Esophagus muscularis mucosa (tissue), 4 donors: Measurements from ENCODE around the gene ATL2. TPM values are rescaled to one million over a fixed set of nuclear protein-coding genes. Genes with fewer than 3 reads are reported as not detected.

ENCODE experiments used
- DNase-seq: peaks from one replicate; pipeline ENCODE4 v3.0.0-alpha.2; 2017; ENCODE audit errors: extremely low spot score
- H3K27ac ChIP-seq, 4 donors: fragments of 200-600 bp; sonication (generic); replicated peaks in 1 of 4; 1 replicate in 3 of 4; 2 replicates in 1 of 4; pipeline ENCODE4 v1.5.1; 2016 to 2019; ENCODE audit warnings: mild to moderate bottlenecking in 1 of 4
- H3K27me3 ChIP-seq, 4 donors: fragments of 200-600 bp; sonication (generic); one replicate each; pipeline versions ENCODE4 v1.5.1 to v1.6.0; 2016 to 2019
- H3K36me3 ChIP-seq, 4 donors: fragments of 200-600 bp; sonication (generic); one replicate each; pipeline ENCODE4 v1.5.1; 2016 to 2019
- H3K4me1 ChIP-seq, 4 donors: fragments of 200-600 bp; sonication (generic); one replicate each; pipeline ENCODE4 v1.5.1; 2016 to 2019
- H3K4me3 ChIP-seq, 4 donors: fragments of 200-600 bp; sonication (generic); 1 replicate in 2 of 4; 2 replicates in 2 of 4; pipeline ENCODE4 v1.5.1; 2016 to 2019; ENCODE audit warnings: mild to moderate bottlenecking in 4 of 4, moderate library complexity in 1 of 4
- H3K9me3 ChIP-seq, 4 donors: fragments of 200-600 bp; sonication (generic); 1 replicate in 3 of 4; 2 replicates in 1 of 4; pipeline ENCODE4 v1.5.1; 2016 to 2019
- EP300 ChIP-seq: sonication (generic); formaldehyde crosslinking; IDR thresholded peaks from one replicate; pipeline ENCODE4 v1.6.1; 2017; ENCODE audit warnings: antibody characterized with exemption
- POLR2A ChIP-seq: fragments of 450-650 bp; IDR thresholded peaks from one replicate; pipeline ENCODE4 v1.6.1; 2017; ENCODE audit warnings: antibody characterized with exemption, moderate library complexity, mild to moderate bottlenecking, low read depth
- POLR2AphosphoS5 ChIP-seq, 2 donors: sonication (generic); formaldehyde crosslinking; IDR thresholded peaks; one replicate each; pipeline ENCODE4 v1.6.1; 2017; ENCODE audit warnings: antibody characterized with exemption in 2 of 2
- WGBS: methylation state at CpG from one replicate; pipeline ENCODE4 v1.1.5; 2018; 5-methylcytosine and 5-hydroxymethylcytosine counted together
- intact Hi-C: fragments of 100-400 bp; cut with DNase I; formaldehyde crosslinking; loops from one replicate; pipeline ENCODE4 v1.15.1; 2023
- total RNA-seq, 4 donors: library from RNA; depleted of rRNA; stranded (reverse); fragments of >200 nt; gene quantifications; one replicate each; pipeline versions ENCODE4 v1.1.0 to v1.2.1, GENCODE V29; 2016
- TF ChIP-seq, protein P1 (sequence below), 3 experiments: fragments of 200-600 bp in 2 of 3; fragments of 450-650 bp in 1 of 3; sonication (generic) in 2 of 3; IDR thresholded peaks; one replicate each; pipeline ENCODE4 v1.5.1; 2017 to 2019; ENCODE audit warnings: antibody characterized with exemption in 3 of 3, mild to moderate bottlenecking in 2 of 3, moderate library complexity in 1 of 3

The ATL2 gene
- total RNA-seq, 4 donors from 2014 or later: 159 to 260 (median 231) TPM

DNA sequence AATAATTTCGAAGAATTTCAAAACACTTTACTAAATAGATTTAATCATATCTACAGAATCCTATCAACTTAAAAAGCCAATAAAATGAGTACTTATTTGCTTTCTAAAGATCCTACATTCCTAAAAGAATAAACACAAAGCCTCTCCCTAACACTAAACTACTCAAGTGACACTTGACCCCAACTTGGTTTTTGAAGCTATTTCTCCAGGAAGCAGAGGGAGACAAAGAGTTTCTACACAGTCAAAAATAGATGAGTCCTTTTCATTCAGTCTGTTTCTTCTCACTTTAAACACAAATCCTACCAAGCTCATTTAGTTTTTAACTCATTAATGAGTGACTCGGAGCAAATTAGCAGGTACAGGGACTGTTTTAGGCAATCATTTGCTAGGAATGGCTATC is 2.1 kb downstream of the ATL2 start:
- intact Hi-C loops: loop anchor here (5.0 to 10.0 kb wide), 3 partner anchors 58 to 230 kb away; partner anchors contain the start of gene HNRNPLL
- H3K4me1 ChIP-seq: peaks cover 20 to 64% (median 60%) of the 10 kb centered on the region in 4 donors
- TF ChIP-seq, protein P1, sequence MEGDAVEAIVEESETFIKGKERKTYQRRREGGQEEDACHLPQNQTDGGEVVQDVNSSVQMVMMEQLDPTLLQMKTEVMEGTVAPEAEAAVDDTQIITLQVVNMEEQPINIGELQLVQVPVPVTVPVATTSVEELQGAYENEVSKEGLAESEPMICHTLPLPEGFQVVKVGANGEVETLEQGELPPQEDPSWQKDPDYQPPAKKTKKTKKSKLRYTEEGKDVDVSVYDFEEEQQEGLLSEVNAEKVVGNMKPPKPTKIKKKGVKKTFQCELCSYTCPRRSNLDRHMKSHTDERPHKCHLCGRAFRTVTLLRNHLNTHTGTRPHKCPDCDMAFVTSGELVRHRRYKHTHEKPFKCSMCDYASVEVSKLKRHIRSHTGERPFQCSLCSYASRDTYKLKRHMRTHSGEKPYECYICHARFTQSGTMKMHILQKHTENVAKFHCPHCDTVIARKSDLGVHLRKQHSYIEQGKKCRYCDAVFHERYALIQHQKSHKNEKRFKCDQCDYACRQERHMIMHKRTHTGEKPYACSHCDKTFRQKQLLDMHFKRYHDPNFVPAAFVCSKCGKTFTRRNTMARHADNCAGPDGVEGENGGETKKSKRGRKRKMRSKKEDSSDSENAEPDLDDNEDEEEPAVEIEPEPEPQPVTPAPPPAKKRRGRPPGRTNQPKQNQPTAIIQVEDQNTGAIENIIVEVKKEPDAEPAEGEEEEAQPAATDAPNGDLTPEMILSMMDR (IDR thresholded peaks at IDR 0.05): peak in 1 of 3 experiments; percentile 5
- TF ChIP-seq POLR2A: no peak
- TF ChIP-seq POLR2AphosphoS5 (IDR thresholded peaks at IDR 0.05): no peak
- TF ChIP-seq EP300: no peak
- no peak for DNase-seq
- H3K36me3 ChIP-seq: no peaks in the 10 kb centered on the region
- peak overlapping the region; percentile 86 to 98 (median 96) for H3K4me3 ChIP-seq
- no peaks in the 10 kb centered on the region for H3K27me3 ChIP-seq
- 44% methylated on average over 2 of the region's 2 CpGs for WGBS
- H3K9me3 ChIP-seq: no peaks in the 10 kb centered on the region
- peak overlapping the region; percentile 97 to 100 (median 100) for H3K27ac ChIP-seq

DNA sequence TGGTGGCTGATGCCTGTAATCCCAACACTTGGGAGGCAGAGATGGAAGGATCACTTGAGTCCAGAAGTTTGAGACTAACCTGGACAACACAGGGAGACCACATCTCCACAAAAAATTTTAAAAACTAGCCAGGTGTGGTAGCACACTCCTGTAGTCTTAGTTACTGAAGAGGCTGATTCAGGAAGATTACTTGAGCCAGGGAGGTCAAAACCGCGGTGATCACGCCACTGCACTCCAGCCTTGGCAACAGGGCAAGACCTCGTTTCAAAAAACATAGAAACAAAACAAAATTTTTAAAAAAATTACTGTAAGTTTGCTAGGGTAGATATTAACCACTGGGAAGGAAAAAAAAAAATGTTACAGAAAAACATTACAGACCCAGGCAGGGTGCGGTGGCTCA is 5.8 kb downstream of the ATL2 start:
- peaks cover 23 to 86% (median 82%) of the 10 kb centered on the region in 4 donors for H3K4me1 ChIP-seq
- 62% methylated on average over 5 of the region's 5 CpGs for WGBS

DNA sequence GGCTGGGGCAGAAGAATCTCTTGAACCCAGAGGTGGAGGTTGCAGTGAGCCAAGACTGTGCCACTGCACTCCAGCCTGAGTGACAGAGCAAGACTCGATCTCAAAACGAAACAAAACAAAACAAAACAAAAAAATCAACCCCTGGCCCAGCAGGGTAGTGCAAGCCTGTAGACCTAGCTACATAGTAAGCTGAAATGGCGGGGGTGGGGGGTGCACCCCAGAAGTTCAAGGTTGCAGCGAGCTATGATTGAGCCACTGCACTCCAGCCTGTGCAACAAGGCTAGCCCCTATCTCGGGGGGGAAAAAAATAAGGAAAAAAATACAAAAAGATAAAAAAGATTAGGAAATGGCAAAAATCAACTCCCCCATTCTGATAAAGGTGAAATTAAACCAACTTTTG is 6.4 kb downstream of the ATL2 start:
- H3K27me3 ChIP-seq: no peaks in the 10 kb centered on the region
- no peak for TF ChIP-seq EP300
- TF ChIP-seq POLR2A: no peak
- no peak for TF ChIP-seq POLR2AphosphoS5 (IDR thresholded peaks at IDR 0.05)
- TF ChIP-seq, protein P1 (IDR thresholded peaks at IDR 0.05): no peak
- H3K9me3 ChIP-seq: no peaks in the 10 kb centered on the region
- H3K4me1 ChIP-seq: peaks cover 26 to 91% (median 87%) of the 10 kb centered on the region in 4 donors
- no peak for DNase-seq
- H3K27ac ChIP-seq: peak overlapping the region; percentile 52 to 99 (median 56)
- intact Hi-C loops: loop anchor here (10.0 kb wide), 1 partner anchor 234 kb away; the partner anchor contains the start of gene HNRNPLL
- H3K36me3 ChIP-seq: no peaks in the 10 kb centered on the region
- WGBS: 92% methylated on average over 5 of the region's 5 CpGs
- no peak overlapping the region for H3K4me3 ChIP-seq

More for the DNA sequence above, 5.8 kb downstream of the ATL2 start:
- Histone ChIP-seq H3K27ac (peak overlapping the region; percentile 52 to 99 (median 56)), H3K4me3 (peak overlapping the region in 1 of 4 donors; percentile 5), H3K9me3 (no peaks in the 10 kb centered on the region), H3K27me3 (no peaks in the 10 kb centered on the region), H3K36me3 (no peaks in the 10 kb centered on the region)
- no peak for DNase-seq
- intact Hi-C loops: loop anchor here (10.0 kb wide), 1 partner anchor 234 kb away; the partner anchor contains the start of gene HNRNPLL
- TF ChIP-seq, protein P1 (IDR thresholded peaks at IDR 0.05): no peak
- no peak for TF ChIP-seq POLR2A
- TF ChIP-seq POLR2AphosphoS5 (IDR thresholded peaks at IDR 0.05): no peak
- no peak for TF ChIP-seq EP300

DNA sequence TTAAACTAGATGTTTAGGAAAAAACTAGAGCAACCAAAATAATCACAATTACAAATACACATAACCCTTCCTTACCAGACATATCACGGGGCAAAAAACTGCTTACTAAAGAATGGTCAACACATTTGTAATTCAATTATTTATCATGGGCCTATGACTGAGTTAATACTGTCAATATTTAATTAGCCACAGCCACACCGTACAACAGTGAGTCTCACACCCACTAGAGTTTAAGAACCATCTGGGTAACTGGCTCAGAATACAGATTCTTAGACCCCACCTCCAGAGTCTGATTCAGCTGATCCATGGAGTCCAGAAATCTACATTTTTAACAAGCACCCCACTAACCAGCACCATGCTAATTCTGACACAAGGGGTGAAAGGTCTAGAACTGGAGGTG is 14.8 kb downstream of the ATL2 start:
- H3K27ac ChIP-seq: peak overlapping the region in 1 of 4 donors; percentile 74
- no peaks in the 10 kb centered on the region for H3K9me3 ChIP-seq
- no peak for DNase-seq
- peaks cover 0 to 7% (median 2%) of the 10 kb centered on the region in 4 donors for H3K36me3 ChIP-seq
- H3K4me1 ChIP-seq: peaks cover 27 to 80% (median 76%) of the 10 kb centered on the region in 4 donors
- TF ChIP-seq EP300 (no peak), POLR2A (no peak), POLR2AphosphoS5 (IDR thresholded peaks at IDR 0.05) (no peak)
- WGBS: 34% methylated on average over 2 of the region's 2 CpGs
- intact Hi-C loops: no loop called here
- H3K4me3 ChIP-seq: no peak overlapping the region
- no peaks in the 10 kb centered on the region for H3K27me3 ChIP-seq

DNA sequence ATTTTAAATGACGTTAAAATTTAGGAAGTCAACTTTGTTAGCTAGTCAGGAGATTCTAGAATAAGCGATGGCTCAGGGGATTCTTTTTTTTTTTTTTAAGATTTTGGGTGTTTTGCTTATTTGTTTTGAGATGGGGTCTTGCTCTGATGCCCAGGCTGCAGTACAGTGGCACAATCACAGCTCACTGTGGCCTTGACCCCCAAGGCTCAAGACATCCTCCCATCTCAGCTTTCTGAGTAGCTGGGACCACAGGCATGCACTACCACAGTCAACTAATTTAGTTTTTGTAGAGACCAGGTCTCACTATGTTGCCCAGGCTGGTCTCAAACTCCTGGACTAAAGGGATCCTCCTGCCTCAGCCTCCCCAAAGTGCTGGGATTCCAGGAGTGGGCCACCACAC is 16.9 kb downstream of the ATL2 start:
- intact Hi-C loops: no loop called here
- peak overlapping the region in 1 of 4 donors; percentile 8 for H3K27ac ChIP-seq
- H3K27me3 ChIP-seq: no peaks in the 10 kb centered on the region
- no peak overlapping the region for H3K4me3 ChIP-seq
- H3K4me1 ChIP-seq: peaks cover 17 to 76% (median 72%) of the 10 kb centered on the region in 4 donors
- no peak for TF ChIP-seq POLR2AphosphoS5 (IDR thresholded peaks at IDR 0.05)
- TF ChIP-seq POLR2A: no peak
- no peak for TF ChIP-seq EP300
- TF ChIP-seq, protein P1 (IDR thresholded peaks at IDR 0.05): no peak
- no peak for DNase-seq
- H3K9me3 ChIP-seq: no peaks in the 10 kb centered on the region
- 92% methylated on average over 2 of the region's 2 CpGs for WGBS
- H3K36me3 ChIP-seq: peaks cover 0 to 11% (median 2%) of the 10 kb centered on the region in 4 donors
